C1 segment of cervical spinal cord (tissue), 14 donors: ENCODE results near the gene CSRP1.
A peak's percentile ranks its signal among the peaks of the same experiment; 100 is the strongest.
"Not testable (repeated sequence)": the region's sequence is repeated elsewhere in the genome, so short reads cannot be mapped to it uniquely, and the experiment has no call there.

ENCODE experiments used
- DNase-seq, 14 donors: peaks; one replicate each; lab custom pipeline; 2025; lab: John Stamatoyannopoulos, UW

The CSRP1 gene

GRCh38 chr1:201478666-201479065, 28.3 kb downstream of the CSRP1 start:
- not testable (repeated sequence) for DNase-seq

GRCh38 chr1:201476670-201477344, 30.1 kb downstream of the CSRP1 start:
- no peak for DNase-seq

DNA sequence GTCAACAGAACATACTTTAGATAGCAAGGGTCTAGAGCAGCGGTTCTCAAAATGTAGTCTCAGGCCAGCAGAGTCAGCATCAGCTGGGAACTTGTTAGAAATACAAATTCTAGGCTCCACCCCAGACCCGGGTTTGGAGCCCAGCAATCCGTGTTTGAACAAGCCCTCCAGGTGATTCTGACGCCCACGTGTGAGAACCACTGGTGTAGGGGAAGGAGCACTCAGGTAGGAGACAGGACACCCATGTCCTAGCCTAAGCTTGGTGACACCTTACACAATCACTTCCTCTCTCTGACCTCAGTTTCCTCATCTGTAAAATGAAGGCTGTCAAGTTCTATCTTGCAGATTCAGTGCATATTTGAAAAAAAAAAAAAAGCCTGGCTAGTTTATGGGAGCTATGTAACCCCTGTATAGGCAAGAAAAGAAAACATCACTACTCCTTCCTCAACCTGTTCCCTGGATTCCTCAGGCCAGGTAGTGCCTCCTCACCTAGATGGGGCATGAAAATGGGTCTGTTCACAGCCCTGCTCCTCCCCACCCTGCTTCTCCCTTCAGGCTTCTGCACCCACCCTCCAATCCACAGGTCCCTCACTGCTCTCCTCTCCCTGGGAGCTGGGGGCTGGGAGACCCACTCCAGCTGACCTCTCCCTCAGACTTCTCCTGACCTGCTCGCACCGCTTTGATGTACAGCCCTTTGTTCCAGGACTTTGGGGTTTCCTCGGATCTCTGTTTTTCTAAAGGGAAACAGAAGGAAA, 30.8 kb downstream of the CSRP1 start:
- no peak for DNase-seq

GRCh38 chr1:201475130-201475529, 31.8 kb downstream of the CSRP1 start:
- no peak for DNase-seq

GRCh38 chr1:201473296-201473695, 33.6 kb downstream of the CSRP1 start:
- DNase-seq: no peak

DNA sequence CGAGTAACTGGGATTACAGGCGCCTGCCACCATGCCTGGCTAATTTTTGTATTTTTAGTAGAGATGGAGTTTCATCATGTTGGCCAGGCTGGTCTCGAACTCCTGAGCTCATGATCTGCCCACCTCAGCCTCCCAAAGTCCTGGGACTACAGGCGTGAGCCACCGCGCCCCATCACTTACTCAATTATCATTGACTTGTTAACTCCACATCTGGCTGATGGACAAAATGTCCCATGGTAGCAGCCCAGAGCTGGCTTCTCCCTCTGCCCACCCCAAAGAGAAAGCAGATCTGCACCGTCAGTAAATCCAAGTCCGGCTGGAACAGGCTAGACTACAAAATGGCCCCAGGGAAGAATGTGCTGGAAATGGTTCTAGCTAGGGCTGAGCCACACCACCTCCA, 34.6 kb downstream of the CSRP1 start:
- DNase-seq: not testable (repeated sequence)

- no peak for DNase-seq
Measured at GRCh38 chr1:201471772-201472171, 35.2 kb downstream of the CSRP1 start.

- DNase-seq: no peak
Measured at GRCh38 chr1:201470581-201470980, 36.3 kb downstream of the CSRP1 start.

DNA sequence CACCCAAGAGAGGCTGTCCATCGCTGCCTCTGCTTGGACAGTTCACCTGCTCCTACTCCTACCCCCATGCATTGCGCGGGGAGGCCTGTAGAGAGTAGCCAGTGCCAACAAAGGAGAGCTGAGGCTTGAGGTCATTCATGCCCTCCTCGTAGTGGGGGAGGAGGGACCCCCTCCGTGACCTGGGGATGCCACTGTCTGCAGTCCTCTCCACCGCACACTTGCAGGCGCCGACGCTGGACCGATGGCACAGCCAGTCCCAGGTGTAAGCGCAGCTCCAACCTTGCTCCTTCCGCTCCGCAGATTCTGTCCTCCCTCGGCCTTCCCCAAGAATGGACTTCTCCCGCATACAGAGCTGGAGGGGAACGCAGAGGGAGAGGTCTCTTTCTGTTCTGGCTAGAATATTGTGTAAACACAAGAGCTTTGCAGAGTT, 37.3 kb downstream of the CSRP1 start:
- DNase-seq: peak in 1 of 14 donors; percentile 49

DNA sequence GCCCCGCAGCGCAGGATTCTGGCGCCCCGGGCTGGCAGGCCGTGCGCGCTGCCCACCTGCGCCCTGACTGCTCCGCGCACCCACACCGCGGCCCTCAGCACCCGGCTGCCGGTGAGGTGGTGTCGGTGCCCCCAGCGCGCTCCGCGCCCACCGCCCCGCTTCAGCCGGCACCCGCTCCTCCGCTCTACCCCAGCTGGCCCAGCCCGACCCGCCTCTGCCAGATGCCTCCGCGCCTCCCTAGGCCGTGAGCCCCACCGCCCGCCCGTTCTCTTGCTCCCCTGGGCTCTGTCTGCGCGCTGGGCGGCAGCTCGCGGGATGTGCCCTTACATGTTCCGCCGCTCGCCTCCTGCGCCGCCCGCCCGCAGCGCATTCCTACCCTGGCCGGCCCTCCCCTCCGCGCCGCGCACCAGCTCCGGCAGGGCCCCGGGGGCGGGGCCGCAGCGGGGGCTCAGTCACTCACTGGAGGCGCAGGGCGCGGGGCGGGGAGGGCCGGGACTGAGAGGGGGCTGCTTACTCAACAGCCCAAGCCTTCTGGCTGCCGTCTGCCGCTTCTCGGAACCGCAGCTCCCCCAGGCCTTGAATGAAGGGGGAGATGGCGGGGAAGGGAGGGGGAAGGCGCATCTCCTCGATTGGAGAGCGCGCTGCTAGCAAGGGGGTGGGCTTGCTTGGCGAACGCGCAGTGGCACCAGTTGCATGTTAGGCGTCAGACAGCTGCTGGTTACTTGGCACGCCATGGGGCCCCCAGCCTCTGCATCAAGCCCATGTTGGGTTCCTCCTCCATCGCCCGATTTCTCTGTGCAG, 37.9 kb downstream of the CSRP1 start, which contains the start of gene PHLDA3:
Gene PHLDA3, minus strand, starts transcription at position 345 of the 801 bp plus-strand sequence. CDS start 402 bp downstream, outside the sequence.
- DNase-seq: peak in 13 of 14 donors; percentile 33 to 95 (median 76)

GRCh38 chr1:201468501-201468843, 38.5 kb downstream of the CSRP1 start:
- DNase-seq: peak in 2 of 14 donors; percentile 63 to 73

DNA sequence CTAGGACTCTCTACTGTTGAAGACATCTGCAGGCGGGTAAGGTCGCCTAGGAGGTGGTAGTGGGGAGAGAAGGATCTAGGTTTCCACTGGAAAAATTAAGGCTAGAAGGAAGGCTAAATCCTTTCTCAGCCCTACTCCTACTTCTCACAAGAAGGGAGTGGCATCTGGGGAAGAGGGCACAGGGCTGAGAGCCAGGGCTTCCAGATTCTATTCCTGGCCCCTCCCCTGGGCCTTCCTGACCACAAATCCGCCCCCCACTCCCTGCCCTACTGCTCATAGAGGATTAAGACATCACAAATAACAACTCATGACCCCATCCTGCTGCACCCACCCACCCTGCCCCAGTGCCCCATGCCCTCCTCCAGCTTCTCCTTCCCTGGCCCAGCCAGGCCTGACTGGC, 40.4 kb downstream of the CSRP1 start:
- DNase-seq: no peak

GRCh38 chr1:201465698-201466290, 41.1 kb downstream of the CSRP1 start:
- no peak for DNase-seq

DNA sequence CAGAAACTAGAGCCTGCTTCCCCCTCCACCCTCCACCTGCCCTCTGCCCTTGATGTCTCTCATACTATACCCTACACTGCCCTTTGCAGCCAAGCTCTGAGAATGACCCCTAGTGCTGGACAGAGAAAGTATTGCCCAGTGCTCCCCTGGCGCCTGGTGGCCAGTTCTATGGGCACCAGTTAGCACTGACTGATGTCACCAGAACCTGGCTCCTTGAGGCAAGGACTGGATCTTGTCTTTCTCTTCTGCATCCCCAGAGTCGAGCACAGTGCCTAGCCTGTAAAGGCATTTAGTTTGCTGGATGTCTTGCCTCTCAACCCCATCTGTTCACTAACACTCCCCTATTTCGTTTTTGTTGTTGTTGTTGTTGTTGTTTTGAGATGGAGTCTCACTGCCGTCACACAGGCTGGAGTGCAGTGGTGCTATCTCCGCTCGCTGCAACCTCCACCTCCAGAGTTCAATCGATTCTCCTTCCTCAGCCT, 43.8 kb downstream of the CSRP1 start:
- DNase-seq: peak in 7 of 14 donors; percentile 43 to 58 (median 53)

DNA sequence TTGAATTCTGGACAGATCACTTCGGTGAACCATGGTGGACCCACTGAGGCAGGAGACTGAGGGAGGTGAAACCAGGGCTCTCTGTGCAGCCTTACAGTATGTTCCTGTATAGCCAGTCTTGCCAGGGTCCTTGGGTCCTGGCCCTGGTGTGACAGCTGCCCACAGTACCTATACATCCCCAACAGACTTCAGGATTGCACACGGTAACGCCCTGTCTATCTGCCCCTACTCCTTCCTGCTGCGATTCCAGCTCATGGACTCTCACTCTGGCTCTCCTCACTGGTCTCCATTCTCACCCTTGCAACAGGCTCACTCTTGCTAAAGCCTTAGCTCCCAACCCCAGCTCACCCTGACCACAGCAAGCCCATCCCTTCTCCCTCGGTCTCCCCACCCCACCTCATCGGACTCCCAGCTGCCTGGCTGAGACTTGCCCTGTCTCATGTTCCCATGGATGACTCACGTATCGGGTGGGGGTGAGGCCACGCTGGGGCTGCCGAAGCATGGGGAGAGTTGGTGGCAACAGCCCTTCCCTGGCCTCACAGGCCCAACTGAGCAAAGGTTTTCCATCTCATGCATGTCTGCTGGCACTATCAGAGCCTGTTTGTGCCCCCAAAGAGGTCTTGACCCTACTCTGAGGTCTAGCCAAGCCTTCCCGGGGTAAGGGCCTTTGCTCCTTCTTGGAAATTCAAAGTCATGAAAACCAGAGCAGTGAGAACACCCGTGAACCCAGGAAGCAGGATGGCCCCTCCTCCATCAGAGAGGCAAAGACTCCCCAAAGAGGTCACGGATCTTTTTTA, 45.1 kb downstream of the CSRP1 start:
- DNase-seq: peak in 6 of 14 donors; percentile 23 to 87 (median 48)

GRCh38 chr1:201460814-201461644, 45.9 kb downstream of the CSRP1 start:
- no peak for DNase-seq

DNA sequence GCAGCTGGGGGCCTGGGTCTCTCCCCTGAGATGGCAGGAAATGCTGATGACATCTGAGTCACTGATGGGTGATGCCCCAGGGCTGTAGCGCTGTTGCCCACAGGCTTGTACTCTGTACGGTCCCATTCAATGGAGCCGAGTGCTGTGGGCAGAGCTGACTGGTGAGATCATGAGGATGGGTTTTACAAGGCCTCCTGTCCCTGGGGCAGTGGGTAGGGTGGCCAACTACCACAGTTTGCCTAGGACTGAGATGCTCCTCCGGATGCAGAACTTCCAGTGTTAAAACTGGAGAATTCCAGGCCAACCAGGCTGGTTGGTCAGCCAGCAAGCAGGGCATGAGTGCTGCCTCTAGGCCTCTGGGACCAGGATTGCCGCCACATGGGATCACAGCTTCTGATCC, 47.1 kb downstream of the CSRP1 start:
- no peak for DNase-seq

GRCh38 chr1:201459052-201459451, 47.9 kb downstream of the CSRP1 start:
- DNase-seq: no peak

DNA sequence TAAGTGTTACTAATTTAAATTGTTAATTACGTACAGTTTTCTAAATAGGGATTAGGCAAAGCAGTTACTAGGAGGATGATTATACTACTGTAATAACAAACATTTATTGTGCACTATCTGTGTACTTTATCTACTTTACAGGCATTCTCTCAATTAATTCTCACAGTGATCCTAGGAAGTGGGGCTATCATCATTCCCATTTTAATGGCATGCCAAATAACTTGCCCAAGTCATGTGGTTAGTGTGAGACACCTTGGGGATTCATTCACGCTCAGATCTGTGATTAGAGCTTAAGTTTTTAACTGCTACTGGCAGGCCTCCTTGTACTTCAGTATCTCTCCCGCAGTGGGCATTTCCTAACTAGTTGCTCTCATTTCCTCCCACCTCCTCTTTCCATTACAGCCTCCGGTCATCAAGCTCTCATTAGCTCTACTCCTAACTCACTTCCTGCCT, 49.4 kb downstream of the CSRP1 start:
- DNase-seq: no peak
